Colonic mucosa (tissue), 4 donors: ENCODE results near the gene NKX6-2. TPM values are rescaled to one million over a fixed set of nuclear protein-coding genes. Genes with fewer than 3 reads are reported as not detected.

Experiments
- DNase-seq: peaks from one replicate; pipeline ENCODE4 v3.0.0-alpha.2; 2020
- H3K27ac ChIP-seq: fragments of 200-600 bp; one replicate; pipeline ENCODE4 v1.8.0; 2021
- H3K27me3 ChIP-seq: fragments of 200-600 bp; one replicate; pipeline ENCODE4 v1.8.0; 2021
- H3K36me3 ChIP-seq: fragments of 200-600 bp; one replicate; pipeline ENCODE4 v1.8.0; 2021
- H3K4me1 ChIP-seq: fragments of 200-600 bp; one replicate; pipeline ENCODE4 v1.8.0; 2021; ENCODE audit warnings: mild to moderate bottlenecking
- H3K4me3 ChIP-seq: fragments of 200-600 bp; one replicate; pipeline ENCODE4 v1.8.0; 2021
- H3K9ac ChIP-seq, 2 donors: one replicate each; pipeline ENCODE4 v1.7.0; 2013; ENCODE audit warnings: control low read depth in 2 of 2, low read depth in 2 of 2, low read length in 2 of 2
- H3K9me3 ChIP-seq: fragments of 200-600 bp; one replicate; pipeline ENCODE4 v1.8.0; 2021
- CTCF ChIP-seq: fragments of 200-600 bp; IDR thresholded peaks from one replicate; pipeline ENCODE4 v1.8.0; 2022; ENCODE audit warnings: antibody characterized with exemption, mild to moderate bottlenecking
- intact Hi-C: fragments of 100-400 bp; cut with DNase I; formaldehyde crosslinking; loops from one replicate; pipeline ENCODE4 v1.14.1; 2022
- total RNA-seq, 2 donors: library from RNA; stranded (reverse); fragmentation: NEBNext Ultra II Directional in 1 of 2; extraction: Animal tissue kit (Norgen Biotek cat#: 25700) in 1 of 2; gene quantifications; one replicate each; pipeline ENCODE4 v1.2.1, GENCODE V29; 2021
- donor health status: healthy.
- donor health status: DM: no; HTN: no; CAD: no.
- donor health status: DM: no; HTN: no; CAD: no.

Gene NKX6-2
- total RNA-seq, 2 donors from 2014 or later, result not detected

- Histone ChIP-seq H3K9ac (no peak overlapping the region), H3K4me3 (no peak overlapping the region), H3K9me3 (no peaks in the 10 kb centered on the region), H3K27ac (no peak overlapping the region), H3K4me1 (no peaks in the 10 kb centered on the region), H3K27me3 (no peaks in the 10 kb centered on the region), H3K36me3 (no peaks in the 10 kb centered on the region)
- DNase-seq, result no peak
- no peak for TF ChIP-seq CTCF
- intact Hi-C loops, result no loop called here
These were observed 37.8 kb downstream of the NKX6-2 start for GRCh38 chr10:132748135-132748534.

- Histone ChIP-seq H3K36me3 (no peaks in the 10 kb centered on the region), H3K4me3 (no peak overlapping the region), H3K27ac (no peak overlapping the region), H3K4me1 (no peaks in the 10 kb centered on the region), H3K9ac (no peak overlapping the region), H3K9me3 (no peaks in the 10 kb centered on the region), H3K27me3 (no peaks in the 10 kb centered on the region)
- intact Hi-C loops, result no loop called here
- no peak for DNase-seq
- TF ChIP-seq CTCF, result no peak
These were observed 38.9 kb downstream of the NKX6-2 start for GRCh38 chr10:132746801-132747625.

GRCh38 chr10:132746386-132746785 lies 39.6 kb downstream of the NKX6-2 start:
- no peaks in the 10 kb centered on the region for H3K4me1 ChIP-seq
- H3K27me3 ChIP-seq, result no peaks in the 10 kb centered on the region
- H3K4me3 ChIP-seq, result no peak overlapping the region
- no peaks in the 10 kb centered on the region for H3K36me3 ChIP-seq
- TF ChIP-seq CTCF, result no peak
- no peaks in the 10 kb centered on the region for H3K9me3 ChIP-seq
- intact Hi-C loops, result no loop called here
- no peak overlapping the region for H3K27ac ChIP-seq
- DNase-seq, result no peak
- no peak overlapping the region for H3K9ac ChIP-seq

- Histone ChIP-seq H3K36me3 (no peaks in the 10 kb centered on the region), H3K27me3 (no peaks in the 10 kb centered on the region), H3K9ac (no peak overlapping the region), H3K4me3 (no peak overlapping the region), H3K27ac (no peak overlapping the region), H3K9me3 (no peaks in the 10 kb centered on the region), H3K4me1 (no peaks in the 10 kb centered on the region)
- DNase-seq, result no peak
- intact Hi-C loops, result no loop called here
- TF ChIP-seq CTCF, result no peak
These were observed 40.0 kb downstream of the NKX6-2 start for GRCh38 chr10:132745971-132746370.

- no peak overlapping the region for H3K27ac ChIP-seq
- H3K36me3 ChIP-seq, result no peaks in the 10 kb centered on the region
- no peak for TF ChIP-seq CTCF
- DNase-seq, result no peak
- no peak overlapping the region for H3K4me3 ChIP-seq
- H3K9ac ChIP-seq, result no peak overlapping the region
- no peaks in the 10 kb centered on the region for H3K4me1 ChIP-seq
- intact Hi-C loops, result no loop called here
- H3K27me3 ChIP-seq, result no peaks in the 10 kb centered on the region
- no peaks in the 10 kb centered on the region for H3K9me3 ChIP-seq
These were observed 40.4 kb downstream of the NKX6-2 start for GRCh38 chr10:132745511-132745910.
